ENCODE data around the gene HECTD4.
"Not testable (repeated sequence)": the region's sequence is repeated elsewhere in the genome, so short reads cannot be mapped to it uniquely, and the experiment has no call there.

Gene HECTD4

GRCh38 chr12:112381883-112382796, at the start of gene HECTD4:
Gene HECTD4 (minus strand): TSS chr12:112382431. CDS start chr12:112382128, 303 bp downstream.
- peak within 1 kb of the TSS; percentile 97 for H3K4me3 Mint-ChIP-seq
- no peaks in the 10 kb centered on the region for H3K9me3 Mint-ChIP-seq
- no peaks in the 10 kb centered on the region for H3K27me3 Mint-ChIP-seq
- peaks cover 34% of the 10 kb centered on the region for H3K4me1 Mint-ChIP-seq
- DNase-seq, result peak; percentile 97
- H3K27ac Mint-ChIP-seq, result peak within 1 kb of the TSS; percentile 93
- H3K36me3 Mint-ChIP-seq (ENCODE audit: low read depth), result no peaks in the 10 kb centered on the region
- ATAC-seq, result peak; percentile 91

GRCh38 chr12:112431965-112432364, 49.7 kb upstream of the HECTD4 start:
- Mint-ChIP-seq H3K4me3 (peak overlapping the region; percentile 60), H3K27ac (peak overlapping the region; percentile 97), H3K9me3 (no peaks in the 10 kb centered on the region), H3K27me3 (no peaks in the 10 kb centered on the region), H3K4me1 (peaks cover 39% of the 10 kb centered on the region), H3K36me3 (ENCODE audit: low read depth) (peaks cover 23% of the 10 kb centered on the region)
- no peak for DNase-seq
- ATAC-seq, result peak; percentile 56

- peak; percentile 93 for ATAC-seq
- no peaks in the 10 kb centered on the region for H3K27me3 Mint-ChIP-seq
- H3K27ac Mint-ChIP-seq, result peak overlapping the region; percentile 97
These were observed 48.7 kb upstream of the HECTD4 start for GRCh38 chr12:112430929-112431328.

GRCh38 chr12:112427760-112428159, 45.5 kb upstream of the HECTD4 start:
- peaks cover 49% of the 10 kb centered on the region for H3K4me1 Mint-ChIP-seq
- H3K27ac Mint-ChIP-seq, result no peak overlapping the region
- no peak overlapping the region for H3K4me3 Mint-ChIP-seq
- peaks cover 35% of the 10 kb centered on the region for H3K36me3 Mint-ChIP-seq (ENCODE audit: low read depth)
- ATAC-seq, result no peak
- DNase-seq, result no peak
- H3K9me3 Mint-ChIP-seq, result no peaks in the 10 kb centered on the region
- H3K27me3 Mint-ChIP-seq, result no peaks in the 10 kb centered on the region

More at GRCh38 chr12:112430929-112431328, 48.7 kb upstream of the HECTD4 start:
- Mint-ChIP-seq H3K36me3 (ENCODE audit: low read depth) (peaks cover 24% of the 10 kb centered on the region), H3K9me3 (no peaks in the 10 kb centered on the region), H3K4me3 (peak overlapping the region; percentile 60), H3K4me1 (peaks cover 40% of the 10 kb centered on the region)
- DNase-seq, result peak; percentile 27

GRCh38 chr12:112425582-112426382, 43.6 kb upstream of the HECTD4 start:
- no peak overlapping the region for H3K4me3 Mint-ChIP-seq
- peaks cover 36% of the 10 kb centered on the region for H3K36me3 Mint-ChIP-seq (ENCODE audit: low read depth)
- ATAC-seq, result no peak
- H3K9me3 Mint-ChIP-seq, result no peaks in the 10 kb centered on the region
- H3K4me1 Mint-ChIP-seq, result peaks cover 51% of the 10 kb centered on the region
- no peak for DNase-seq
- no peak overlapping the region for H3K27ac Mint-ChIP-seq
- H3K27me3 Mint-ChIP-seq, result no peaks in the 10 kb centered on the region

GRCh38 chr12:112424126-112424525, 41.9 kb upstream of the HECTD4 start:
- H3K4me1 Mint-ChIP-seq, result peaks cover 57% of the 10 kb centered on the region
- no peak for ATAC-seq
- no peaks in the 10 kb centered on the region for H3K9me3 Mint-ChIP-seq
- H3K27ac Mint-ChIP-seq, result no peak overlapping the region
- H3K36me3 Mint-ChIP-seq (ENCODE audit: low read depth), result peaks cover 43% of the 10 kb centered on the region
- no peaks in the 10 kb centered on the region for H3K27me3 Mint-ChIP-seq
- no peak overlapping the region for H3K4me3 Mint-ChIP-seq
- no peak for DNase-seq

- H3K4me1 Mint-ChIP-seq, result peaks cover 57% of the 10 kb centered on the region
- H3K27ac Mint-ChIP-seq, result no peak overlapping the region
- no peak overlapping the region for H3K4me3 Mint-ChIP-seq
- no peaks in the 10 kb centered on the region for H3K27me3 Mint-ChIP-seq
- ATAC-seq, result no peak
- no peak for DNase-seq
- peaks cover 38% of the 10 kb centered on the region for H3K36me3 Mint-ChIP-seq (ENCODE audit: low read depth)
- no peaks in the 10 kb centered on the region for H3K9me3 Mint-ChIP-seq
These were observed 40.3 kb upstream of the HECTD4 start for GRCh38 chr12:112422531-112422930.

GRCh38 chr12:112421363-112421762, 39.1 kb upstream of the HECTD4 start:
- H3K27ac Mint-ChIP-seq, result no peak overlapping the region
- H3K4me1 Mint-ChIP-seq, result peaks cover 60% of the 10 kb centered on the region
- H3K27me3 Mint-ChIP-seq, result no peaks in the 10 kb centered on the region
- no peak overlapping the region for H3K4me3 Mint-ChIP-seq
- DNase-seq, result no peak
- no peak for ATAC-seq
- H3K9me3 Mint-ChIP-seq, result no peaks in the 10 kb centered on the region
- peaks cover 38% of the 10 kb centered on the region for H3K36me3 Mint-ChIP-seq (ENCODE audit: low read depth)

GRCh38 chr12:112420740-112421139, 38.5 kb upstream of the HECTD4 start:
- Mint-ChIP-seq H3K4me1 (peaks cover 57% of the 10 kb centered on the region), H3K36me3 (ENCODE audit: low read depth) (peaks cover 35% of the 10 kb centered on the region), H3K27me3 (no peaks in the 10 kb centered on the region), H3K4me3 (peak overlapping the region; percentile 97), H3K27ac (peak overlapping the region; percentile 99), H3K9me3 (no peaks in the 10 kb centered on the region)
- no peak for ATAC-seq
- no peak for DNase-seq

GRCh38 chr12:112419297-112420133, 37.3 kb upstream of the HECTD4 start:
- ATAC-seq (peak; percentile 54), DNase-seq (peak; percentile 37)
- no peaks in the 10 kb centered on the region for H3K27me3 Mint-ChIP-seq
- no peaks in the 10 kb centered on the region for H3K9me3 Mint-ChIP-seq
- H3K27ac Mint-ChIP-seq, result peak overlapping the region; percentile 99
- peak overlapping the region; percentile 97 for H3K4me3 Mint-ChIP-seq
- H3K36me3 Mint-ChIP-seq (ENCODE audit: low read depth), result peaks cover 32% of the 10 kb centered on the region
- H3K4me1 Mint-ChIP-seq, result peaks cover 51% of the 10 kb centered on the region

- no peaks in the 10 kb centered on the region for H3K27me3 Mint-ChIP-seq
- peak within 1 kb of the TSS; percentile 99 for H3K27ac Mint-ChIP-seq
- H3K4me1 Mint-ChIP-seq, result peaks cover 45% of the 10 kb centered on the region
- H3K4me3 Mint-ChIP-seq, result peak within 1 kb of the TSS; percentile 97
- ATAC-seq (peak; percentile 87), DNase-seq (peak; percentile 95)
- H3K9me3 Mint-ChIP-seq, result no peaks in the 10 kb centered on the region
- peaks cover 26% of the 10 kb centered on the region for H3K36me3 Mint-ChIP-seq (ENCODE audit: low read depth)
These were observed 36.5 kb upstream of the HECTD4 start, which contains the start of gene PTPN11 for GRCh38 chr12:112418608-112419296. Gene PTPN11 (plus strand): TSS chr12:112418947. CDS start chr12:112419112, 165 bp downstream.

- no peaks in the 10 kb centered on the region for H3K9me3 Mint-ChIP-seq
- peaks cover 26% of the 10 kb centered on the region for H3K36me3 Mint-ChIP-seq (ENCODE audit: low read depth)
- ATAC-seq (no peak), DNase-seq (no peak)
- H3K27ac Mint-ChIP-seq, result peak overlapping the region; percentile 97
- peak overlapping the region; percentile 94 for H3K4me3 Mint-ChIP-seq
- peaks cover 44% of the 10 kb centered on the region for H3K4me1 Mint-ChIP-seq
- no peaks in the 10 kb centered on the region for H3K27me3 Mint-ChIP-seq
These were observed 36.0 kb upstream of the HECTD4 start for GRCh38 chr12:112418273-112418607.

GRCh38 chr12:112415457-112415856, 33.2 kb upstream of the HECTD4 start:
- not testable (repeated sequence) for H3K4me3 Mint-ChIP-seq; H3K27ac Mint-ChIP-seq; H3K36me3 Mint-ChIP-seq (ENCODE audit: low read depth); ATAC-seq; DNase-seq; H3K9me3 Mint-ChIP-seq; H3K27me3 Mint-ChIP-seq
- H3K4me1 Mint-ChIP-seq, result peaks cover 23% of the 10 kb centered on the region
